ENCODE results near the gene ANO9.
"Not testable (repeated sequence)": the region's sequence is repeated elsewhere in the genome, so short reads cannot be mapped to it uniquely, and the experiment has no call there.

The ANO9 gene

DNA sequence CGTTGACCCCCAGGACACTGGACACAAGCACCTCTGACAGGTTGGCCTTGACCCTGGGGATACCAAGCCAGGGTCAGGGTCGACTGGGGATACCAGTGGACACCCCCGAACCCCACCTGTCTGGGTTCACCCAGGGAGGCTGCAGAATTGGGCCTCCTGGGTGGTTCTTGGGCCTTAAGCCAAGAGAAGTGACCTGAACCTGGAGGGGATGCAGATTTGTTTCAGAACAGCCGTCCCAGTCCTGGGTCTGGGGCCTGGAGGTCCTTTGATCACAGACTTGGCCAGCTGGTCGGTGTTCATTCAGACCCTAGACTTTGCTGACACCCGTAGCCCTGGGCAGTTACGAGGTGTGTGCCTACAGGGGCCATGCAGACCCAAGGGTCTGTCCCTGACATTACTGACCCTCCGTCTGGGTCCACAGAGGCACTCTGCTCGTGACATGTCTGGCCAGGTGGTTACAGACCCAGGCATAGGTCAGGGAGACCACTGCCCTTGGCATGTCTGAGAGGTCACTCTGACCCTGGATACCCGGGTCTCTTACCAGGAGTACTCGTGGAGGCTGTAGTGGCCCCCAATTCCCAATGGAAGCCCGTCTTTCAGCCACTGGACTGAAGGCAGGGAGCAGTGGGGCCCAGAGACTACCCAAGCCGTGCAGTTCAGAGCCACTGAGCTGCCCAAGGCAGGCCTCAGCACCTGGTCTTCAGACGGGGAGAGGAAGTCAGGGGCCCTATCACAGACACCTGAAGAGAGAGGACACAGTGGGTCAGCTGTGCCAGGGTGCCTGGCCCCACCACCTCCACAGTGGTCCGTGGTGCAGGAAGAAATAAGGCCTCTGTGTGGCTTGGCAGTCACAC lies 33.4 kb downstream of the ANO9 start:
- H3K27me3 ChIP-seq (ENCODE audit: control insufficient read depth, insufficient read depth, low read length), result peaks cover 5% of the 10 kb centered on the region
- H3K36me3 ChIP-seq (ENCODE audit: control insufficient read depth, low read depth, low read length), result no peaks in the 10 kb centered on the region
- H3K4me3 ChIP-seq (ENCODE audit: low read length), result no peak overlapping the region
- H3K9ac ChIP-seq (ENCODE audit: low read length), result no peak overlapping the region
- H3K9me3 ChIP-seq (ENCODE audit: control insufficient read depth, low read depth, low read length), result no peaks in the 10 kb centered on the region
- H3K27ac ChIP-seq (ENCODE audit: low read length), result no peak overlapping the region
- H3K4me1 ChIP-seq (ENCODE audit: control insufficient read depth, low read depth, low read length), result no peaks in the 10 kb centered on the region

DNA sequence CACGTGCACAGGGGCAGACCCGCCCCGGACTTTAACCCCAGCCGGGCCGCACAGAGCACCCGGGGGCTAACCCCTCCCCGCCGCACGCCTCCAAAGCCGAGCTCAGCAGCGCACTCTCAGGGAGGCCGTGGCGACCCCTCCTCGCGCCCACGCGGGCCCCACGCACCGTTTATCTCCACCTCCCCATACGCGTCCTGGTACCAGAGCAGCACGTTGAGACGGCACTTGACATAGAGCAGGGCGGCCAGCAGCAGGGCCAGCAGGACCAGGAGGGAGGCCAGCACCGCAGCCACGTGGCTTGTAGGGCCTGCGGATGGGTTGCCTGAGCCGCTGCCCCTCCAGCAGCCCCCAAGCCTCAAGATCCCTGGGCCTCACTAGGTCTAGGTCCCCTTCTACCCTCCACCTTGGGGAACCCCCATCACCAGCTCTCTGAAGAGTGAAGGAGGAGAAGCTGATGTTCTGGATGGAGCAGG lies 34.1 kb downstream of the ANO9 start:
- Histone ChIP-seq H3K27ac (ENCODE audit: low read length) (no peak overlapping the region), H3K4me3 (ENCODE audit: low read length) (no peak overlapping the region), H3K36me3 (ENCODE audit: control insufficient read depth, low read depth, low read length) (no peaks in the 10 kb centered on the region)

DNA sequence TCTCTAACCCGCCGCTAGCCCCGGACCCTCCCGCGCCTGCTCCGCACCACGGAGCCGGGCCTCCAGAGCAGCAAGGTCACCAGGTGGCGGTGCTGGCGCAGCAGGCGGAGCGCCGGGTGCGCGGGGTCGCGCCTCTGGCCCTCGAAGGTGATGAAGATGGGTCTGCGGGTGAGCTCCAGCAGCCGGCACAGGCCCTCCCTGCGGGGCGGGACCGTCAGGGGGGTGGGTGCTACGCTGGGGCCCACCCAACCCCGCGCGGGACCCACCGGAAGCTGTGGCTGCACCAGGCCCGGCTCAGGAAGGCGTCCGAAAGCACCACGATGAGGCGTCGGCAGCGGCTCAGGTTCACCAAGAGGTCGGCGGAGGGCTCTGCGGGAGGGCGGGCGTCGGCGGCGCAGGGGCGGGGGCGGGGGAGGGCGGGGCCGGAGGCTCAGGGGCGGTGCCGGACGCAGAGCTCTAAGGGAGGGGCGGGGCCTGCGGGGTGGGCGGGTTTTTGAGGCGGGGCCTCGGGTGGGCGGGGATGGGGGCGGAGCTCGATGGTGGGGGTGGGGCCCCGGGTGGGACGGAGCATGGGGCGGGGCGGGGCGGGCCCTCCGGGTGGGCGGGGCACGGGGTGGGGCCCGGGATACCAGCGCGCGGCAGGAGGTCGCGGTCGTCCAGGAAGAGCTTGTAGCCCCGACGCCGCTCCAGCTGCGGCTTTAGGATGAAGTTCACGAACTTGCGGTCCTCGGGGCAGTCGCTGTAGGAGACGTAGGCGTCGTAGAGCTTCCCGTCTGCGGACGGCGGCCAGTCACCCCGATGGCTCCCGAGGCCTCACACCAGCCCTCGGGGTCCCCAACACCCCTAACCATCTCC lies 34.8 kb downstream of the ANO9 start:
- no peak overlapping the region for H3K27ac ChIP-seq (ENCODE audit: low read length)
- peak overlapping the region; percentile 50 for H3K4me3 ChIP-seq (ENCODE audit: low read length)
- H3K27me3 ChIP-seq (ENCODE audit: control insufficient read depth, insufficient read depth, low read length), result peaks cover 5% of the 10 kb centered on the region
- H3K36me3 ChIP-seq (ENCODE audit: control insufficient read depth, low read depth, low read length), result no peaks in the 10 kb centered on the region
- H3K4me1 ChIP-seq (ENCODE audit: control insufficient read depth, low read depth, low read length), result no peaks in the 10 kb centered on the region
- H3K9me3 ChIP-seq (ENCODE audit: control insufficient read depth, low read depth, low read length), result no peaks in the 10 kb centered on the region
- H3K9ac ChIP-seq (ENCODE audit: low read length), result no peak overlapping the region

More for the DNA sequence above, 34.1 kb downstream of the ANO9 start:
- Histone ChIP-seq H3K4me1 (ENCODE audit: control insufficient read depth, low read depth, low read length) (no peaks in the 10 kb centered on the region), H3K9me3 (ENCODE audit: control insufficient read depth, low read depth, low read length) (no peaks in the 10 kb centered on the region), H3K9ac (ENCODE audit: low read length) (no peak overlapping the region), H3K27me3 (ENCODE audit: control insufficient read depth, insufficient read depth, low read length) (peaks cover 5% of the 10 kb centered on the region)

DNA sequence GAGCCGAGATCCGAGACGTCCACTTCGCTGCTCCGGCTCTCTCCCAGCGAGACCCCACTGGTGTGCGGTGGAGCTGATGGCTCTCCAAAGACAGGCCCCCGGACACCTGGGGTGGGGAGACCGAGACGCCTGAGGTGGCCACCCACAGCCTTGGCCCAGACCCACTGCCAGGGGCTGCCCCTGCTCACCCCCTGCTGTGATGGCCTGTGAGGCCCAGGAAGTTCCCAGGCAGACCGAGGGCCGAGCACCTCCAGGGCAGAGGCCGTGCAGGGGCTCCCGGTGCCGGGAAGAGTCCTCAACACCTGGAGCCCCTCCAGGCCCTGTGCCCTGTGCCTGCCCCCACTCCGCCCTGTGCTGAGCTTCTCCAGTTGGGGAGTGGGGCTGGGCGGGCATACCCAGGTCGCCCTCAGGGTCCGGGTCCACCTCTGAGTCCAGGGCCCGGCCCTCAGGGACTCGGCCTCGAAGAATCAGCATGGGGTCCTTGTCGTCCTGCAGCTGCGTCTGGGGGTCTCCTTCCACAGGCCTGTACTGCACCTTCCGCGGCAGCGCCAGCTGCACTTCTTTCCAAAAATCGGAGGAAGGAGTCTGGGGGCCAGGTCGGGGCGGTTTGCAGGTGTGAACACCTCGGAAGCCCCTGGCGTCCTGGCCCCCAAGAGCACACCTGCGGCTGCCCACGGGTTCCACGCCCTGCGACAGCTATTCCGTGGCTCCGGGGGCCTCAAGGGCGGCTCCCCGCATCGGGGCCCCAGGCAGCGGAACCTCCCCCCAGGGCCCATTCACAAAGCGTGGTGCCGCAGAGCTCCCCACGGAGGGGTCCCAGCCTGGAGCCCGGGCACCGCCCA lies 35.6 kb downstream of the ANO9 start:
- no peaks in the 10 kb centered on the region for H3K36me3 ChIP-seq (ENCODE audit: control insufficient read depth, low read depth, low read length)
- H3K9ac ChIP-seq (ENCODE audit: low read length), result no peak overlapping the region
- peaks cover 5% of the 10 kb centered on the region for H3K27me3 ChIP-seq (ENCODE audit: control insufficient read depth, insufficient read depth, low read length)
- H3K4me1 ChIP-seq (ENCODE audit: control insufficient read depth, low read depth, low read length), result no peaks in the 10 kb centered on the region
- peak overlapping the region; percentile 50 for H3K4me3 ChIP-seq (ENCODE audit: low read length)
- H3K9me3 ChIP-seq (ENCODE audit: control insufficient read depth, low read depth, low read length), result no peaks in the 10 kb centered on the region
- H3K27ac ChIP-seq (ENCODE audit: low read length), result no peak overlapping the region

DNA sequence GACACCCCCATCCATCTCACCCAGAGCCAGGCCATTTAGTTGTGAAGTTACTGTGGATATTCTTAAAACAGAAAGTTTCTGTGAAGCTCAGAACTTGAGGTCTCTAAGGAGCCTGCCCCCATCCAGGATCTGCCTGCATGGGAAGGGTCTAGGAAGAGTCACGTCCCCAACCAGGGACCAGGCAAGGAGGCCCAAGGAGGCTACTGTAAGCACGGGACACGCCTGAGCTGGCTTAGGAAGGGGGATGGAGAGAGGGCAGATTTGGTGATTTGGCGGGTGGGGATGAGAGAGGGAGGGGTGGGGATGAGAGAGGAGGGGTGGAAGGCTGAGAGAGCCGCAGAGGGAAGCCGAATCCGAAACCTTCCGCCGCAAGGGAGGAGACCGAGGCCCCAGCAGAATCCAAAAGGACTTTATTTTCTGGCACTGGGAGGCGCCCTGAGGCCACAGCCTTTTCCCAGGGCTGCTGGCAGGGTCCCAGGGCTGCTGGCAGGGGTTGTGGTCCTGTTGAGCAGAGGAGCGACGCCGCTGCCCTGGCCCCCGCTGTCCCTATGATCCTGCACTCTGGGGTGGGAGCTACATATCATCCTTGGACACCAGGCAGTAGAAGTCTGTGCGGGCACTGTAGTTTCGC lies 36.4 kb downstream of the ANO9 start:
- Histone ChIP-seq H3K36me3 (ENCODE audit: control insufficient read depth, low read depth, low read length) (no peaks in the 10 kb centered on the region), H3K4me1 (ENCODE audit: control insufficient read depth, low read depth, low read length) (no peaks in the 10 kb centered on the region), H3K4me3 (ENCODE audit: low read length) (no peak overlapping the region), H3K9ac (ENCODE audit: low read length) (no peak overlapping the region), H3K9me3 (ENCODE audit: control insufficient read depth, low read depth, low read length) (no peaks in the 10 kb centered on the region), H3K27me3 (ENCODE audit: control insufficient read depth, insufficient read depth, low read length) (peaks cover 5% of the 10 kb centered on the region), H3K27ac (ENCODE audit: low read length) (no peak overlapping the region)

DNA sequence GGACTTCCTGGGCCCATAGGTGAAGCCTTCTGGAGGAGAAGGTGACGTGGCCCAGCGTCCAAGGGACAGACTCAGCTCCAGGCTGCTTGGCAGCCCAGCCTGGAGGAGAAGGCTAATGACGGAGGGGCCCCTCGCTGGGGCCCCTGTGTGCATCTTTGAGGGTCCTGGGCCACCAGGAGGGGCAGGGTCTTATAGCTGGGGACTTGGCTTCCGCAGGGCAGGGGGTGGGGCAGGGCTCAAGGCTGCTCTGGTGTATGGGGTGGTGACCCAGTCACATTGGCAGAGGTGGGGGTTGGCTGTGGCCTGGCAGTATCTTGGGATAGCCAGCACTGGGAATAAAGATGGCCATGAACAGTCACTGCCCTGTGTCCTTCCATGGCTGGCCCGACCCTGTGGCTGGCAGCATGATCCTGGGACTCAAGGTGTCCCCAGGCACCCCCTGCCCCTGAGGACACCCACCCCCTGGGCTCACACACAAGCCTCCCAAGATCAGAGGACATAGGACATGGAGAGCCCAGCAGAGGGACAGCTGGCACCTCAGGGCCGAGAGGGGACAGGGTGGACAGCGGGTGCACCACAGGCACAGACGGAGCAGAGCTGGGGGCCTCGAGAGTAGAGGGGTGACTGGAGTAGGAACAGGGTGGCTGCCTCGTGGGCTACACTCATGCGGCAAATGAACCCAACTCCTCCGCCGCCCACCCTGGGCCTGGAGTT lies 37.1 kb downstream of the ANO9 start:
- Histone ChIP-seq H3K27me3 (ENCODE audit: control insufficient read depth, insufficient read depth, low read length) (peaks cover 5% of the 10 kb centered on the region), H3K4me1 (ENCODE audit: control insufficient read depth, low read depth, low read length) (no peaks in the 10 kb centered on the region), H3K27ac (ENCODE audit: low read length) (no peak overlapping the region), H3K36me3 (ENCODE audit: control insufficient read depth, low read depth, low read length) (no peaks in the 10 kb centered on the region), H3K4me3 (ENCODE audit: low read length) (no peak overlapping the region), H3K9ac (ENCODE audit: low read length) (no peak overlapping the region), H3K9me3 (ENCODE audit: control insufficient read depth, low read depth, low read length) (no peaks in the 10 kb centered on the region)

DNA sequence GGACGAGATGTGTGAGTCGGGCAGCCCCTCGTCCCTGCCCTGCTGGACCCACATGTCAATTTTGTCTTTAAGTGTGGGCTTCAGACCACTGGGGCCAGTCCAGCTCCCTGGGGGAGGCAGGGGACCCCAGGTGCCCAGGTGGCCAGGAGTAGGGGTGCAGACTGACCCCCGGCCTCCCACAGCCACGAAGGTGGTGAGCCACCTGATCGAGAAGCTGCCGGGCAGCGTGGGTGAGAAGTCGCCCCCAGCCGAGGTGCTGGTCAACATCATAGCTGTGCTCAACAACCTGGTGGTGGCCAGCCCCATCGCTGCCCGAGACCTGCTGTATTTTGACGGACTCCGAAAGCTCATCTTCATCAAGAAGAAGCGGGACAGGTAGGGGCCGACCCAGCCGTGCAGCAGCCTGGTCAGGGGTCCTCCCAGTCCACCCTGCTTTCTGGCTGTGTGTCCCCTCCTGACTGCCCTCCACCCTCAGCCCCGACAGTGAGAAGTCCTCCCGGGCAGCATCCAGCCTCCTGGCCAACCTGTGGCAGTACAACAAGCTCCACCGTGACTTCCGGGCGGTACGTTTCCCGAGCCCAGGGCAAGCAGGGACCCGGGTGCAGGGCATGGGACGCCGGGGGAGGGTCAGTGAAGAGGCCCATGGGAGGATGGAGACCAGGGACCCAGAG lies 37.9 kb downstream of the ANO9 start:
- Histone ChIP-seq H3K36me3 (ENCODE audit: control insufficient read depth, low read depth, low read length) (no peaks in the 10 kb centered on the region), H3K9ac (ENCODE audit: low read length) (no peak overlapping the region), H3K4me3 (ENCODE audit: low read length) (no peak overlapping the region), H3K27ac (ENCODE audit: low read length) (no peak overlapping the region), H3K9me3 (ENCODE audit: control insufficient read depth, low read depth, low read length) (no peaks in the 10 kb centered on the region), H3K4me1 (ENCODE audit: control insufficient read depth, low read depth, low read length) (no peaks in the 10 kb centered on the region), H3K27me3 (ENCODE audit: control insufficient read depth, insufficient read depth, low read length) (peaks cover 5% of the 10 kb centered on the region)

DNA sequence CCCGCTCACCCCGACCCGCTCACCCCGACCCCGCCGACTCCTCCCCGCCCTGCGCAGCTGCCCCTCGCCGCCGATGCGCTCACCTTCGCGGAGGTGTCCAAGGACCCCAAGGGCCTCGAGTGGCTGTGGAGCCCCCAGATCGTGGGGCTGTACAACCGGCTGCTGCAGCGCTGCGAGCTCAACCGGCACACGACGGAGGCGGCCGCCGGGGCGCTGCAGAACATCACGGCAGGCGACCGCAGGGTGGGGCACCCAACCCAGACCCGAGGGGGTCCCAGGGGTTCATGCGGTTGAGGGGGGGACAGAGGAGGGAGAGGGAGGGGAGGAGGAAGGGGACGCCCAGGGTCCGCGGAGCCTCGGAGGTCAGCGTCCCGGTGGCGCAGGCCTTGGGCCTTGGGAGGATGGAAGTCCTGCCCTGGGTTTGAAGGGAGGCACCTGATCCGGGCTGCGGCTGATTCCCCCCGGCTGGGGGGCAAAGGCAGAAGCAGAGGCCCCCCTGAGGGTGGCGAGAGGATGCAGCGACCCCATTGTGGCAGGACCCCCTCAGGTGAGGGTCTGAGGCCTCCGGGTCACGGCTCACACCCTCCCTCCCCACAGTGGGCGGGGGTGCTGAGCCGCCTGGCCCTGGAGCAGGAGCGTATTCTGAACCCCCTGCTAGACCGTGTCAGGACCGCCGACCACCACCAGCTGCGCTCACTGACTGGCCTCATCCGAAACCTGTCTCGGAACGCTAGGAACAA lies 38.6 kb downstream of the ANO9 start:
- no peaks in the 10 kb centered on the region for H3K4me1 ChIP-seq (ENCODE audit: control insufficient read depth, low read depth, low read length)
- no peak overlapping the region for H3K27ac ChIP-seq (ENCODE audit: low read length)
- H3K36me3 ChIP-seq (ENCODE audit: control insufficient read depth, low read depth, low read length), result no peaks in the 10 kb centered on the region
- H3K4me3 ChIP-seq (ENCODE audit: low read length), result no peak overlapping the region
- peaks cover 4% of the 10 kb centered on the region for H3K27me3 ChIP-seq (ENCODE audit: control insufficient read depth, insufficient read depth, low read length)
- H3K9ac ChIP-seq (ENCODE audit: low read length), result no peak overlapping the region
- H3K9me3 ChIP-seq (ENCODE audit: control insufficient read depth, low read depth, low read length), result no peaks in the 10 kb centered on the region

DNA sequence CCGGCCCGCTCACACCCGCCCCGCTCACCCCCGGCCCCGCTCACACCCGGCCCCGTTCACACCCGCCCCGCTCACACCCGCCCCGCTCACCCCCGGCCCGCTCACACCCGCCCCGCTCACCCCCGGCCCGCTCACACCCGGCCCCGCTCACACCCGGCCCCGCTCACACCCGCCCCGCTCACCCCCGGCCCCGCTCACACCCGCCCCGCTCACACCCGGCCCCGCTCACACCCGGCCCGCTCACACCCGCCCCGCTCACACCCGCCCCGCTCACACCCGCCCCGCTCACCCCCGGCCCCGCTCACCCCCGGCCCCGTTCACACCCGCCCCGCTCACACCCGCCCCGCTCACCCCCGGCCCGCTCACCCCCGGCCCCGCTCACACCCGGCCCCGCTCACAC lies 40.6 kb downstream of the ANO9 start:
- H3K9ac ChIP-seq (ENCODE audit: low read length); H3K27ac ChIP-seq (ENCODE audit: low read length); H3K27me3 ChIP-seq (ENCODE audit: control insufficient read depth, insufficient read depth, low read length); H3K9me3 ChIP-seq (ENCODE audit: control insufficient read depth, low read depth, low read length); H3K36me3 ChIP-seq (ENCODE audit: control insufficient read depth, low read depth, low read length); H3K4me1 ChIP-seq (ENCODE audit: control insufficient read depth, low read depth, low read length); H3K4me3 ChIP-seq (ENCODE audit: low read length): not testable (repeated sequence)
